Measurements from ENCODE around the gene LRRC58.

Gene LRRC58

DNA sequence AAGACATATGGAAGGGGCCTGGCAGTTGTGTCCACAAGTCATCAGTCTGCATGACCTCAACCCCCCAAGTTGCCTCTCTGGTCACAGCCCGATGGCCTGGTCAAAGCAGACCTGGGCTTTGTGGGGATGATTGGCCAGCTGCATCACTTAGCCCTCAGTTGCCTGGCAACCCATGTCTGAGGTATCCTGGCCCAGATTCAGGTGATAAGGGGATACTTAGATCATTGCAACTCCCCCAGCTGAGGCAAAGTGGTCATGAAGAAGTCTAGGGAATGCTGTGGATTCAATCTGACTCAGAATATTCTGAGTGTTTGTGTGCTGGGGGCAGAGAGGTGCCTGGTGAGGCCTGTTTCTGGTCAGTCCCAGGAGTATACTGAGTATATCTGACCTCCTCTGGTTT lies 69.1 kb downstream of the LRRC58 start:
- no peak for DNase-seq (ENCODE audit: extremely low read depth, low read depth)

DNA sequence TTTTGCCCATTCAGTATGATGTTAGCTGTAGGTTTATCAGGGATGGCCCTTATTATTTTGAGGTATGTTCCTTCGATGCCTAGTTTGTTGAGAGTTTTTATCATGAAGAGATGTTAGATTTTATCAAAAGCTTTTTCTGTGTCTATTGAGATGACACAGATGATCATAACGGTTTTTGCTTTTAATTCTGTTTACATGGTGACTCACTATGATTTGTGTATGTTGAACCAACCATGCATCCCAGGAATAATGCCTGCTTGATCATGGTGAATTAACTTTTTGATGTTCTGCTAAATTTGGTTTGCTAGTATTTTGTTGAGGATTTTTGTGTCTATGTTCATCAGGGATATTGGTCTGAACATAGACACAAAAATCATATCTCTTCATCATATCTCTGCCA lies 72.4 kb downstream of the LRRC58 start:
- TF ChIP-seq, protein P1, sequence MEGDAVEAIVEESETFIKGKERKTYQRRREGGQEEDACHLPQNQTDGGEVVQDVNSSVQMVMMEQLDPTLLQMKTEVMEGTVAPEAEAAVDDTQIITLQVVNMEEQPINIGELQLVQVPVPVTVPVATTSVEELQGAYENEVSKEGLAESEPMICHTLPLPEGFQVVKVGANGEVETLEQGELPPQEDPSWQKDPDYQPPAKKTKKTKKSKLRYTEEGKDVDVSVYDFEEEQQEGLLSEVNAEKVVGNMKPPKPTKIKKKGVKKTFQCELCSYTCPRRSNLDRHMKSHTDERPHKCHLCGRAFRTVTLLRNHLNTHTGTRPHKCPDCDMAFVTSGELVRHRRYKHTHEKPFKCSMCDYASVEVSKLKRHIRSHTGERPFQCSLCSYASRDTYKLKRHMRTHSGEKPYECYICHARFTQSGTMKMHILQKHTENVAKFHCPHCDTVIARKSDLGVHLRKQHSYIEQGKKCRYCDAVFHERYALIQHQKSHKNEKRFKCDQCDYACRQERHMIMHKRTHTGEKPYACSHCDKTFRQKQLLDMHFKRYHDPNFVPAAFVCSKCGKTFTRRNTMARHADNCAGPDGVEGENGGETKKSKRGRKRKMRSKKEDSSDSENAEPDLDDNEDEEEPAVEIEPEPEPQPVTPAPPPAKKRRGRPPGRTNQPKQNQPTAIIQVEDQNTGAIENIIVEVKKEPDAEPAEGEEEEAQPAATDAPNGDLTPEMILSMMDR (IDR thresholded peaks at IDR 0.05; ENCODE audit: low read depth, low read length) = no peak
- DNase-seq (ENCODE audit: extremely low read depth, low read depth) = no peak

More for the DNA sequence above, 69.1 kb downstream of the LRRC58 start:
- TF ChIP-seq, protein P1 (IDR thresholded peaks at IDR 0.05; ENCODE audit: low read depth, low read length) = no peak

DNA sequence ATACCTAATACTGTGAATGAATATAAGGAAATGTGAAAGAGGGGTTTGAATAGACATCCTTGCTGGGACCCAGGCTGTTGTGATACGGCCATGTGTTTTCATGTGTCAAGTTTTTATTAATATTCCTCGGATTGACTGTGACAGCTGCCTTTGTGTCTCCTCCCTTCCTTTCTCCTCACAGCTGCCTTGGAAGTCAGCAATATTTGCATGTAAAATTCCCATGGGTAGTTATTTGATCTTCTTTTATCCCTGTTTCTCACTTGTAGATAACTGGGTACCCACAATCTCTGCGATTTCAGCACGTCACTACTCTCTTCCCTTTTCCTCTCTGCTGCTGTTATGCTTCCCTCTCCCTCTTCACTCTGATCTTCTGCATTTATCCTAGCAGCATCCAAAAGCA lies 73.5 kb downstream of the LRRC58 start:
- no peak for DNase-seq (ENCODE audit: extremely low read depth, low read depth)
- TF ChIP-seq, protein P1 (IDR thresholded peaks at IDR 0.05; ENCODE audit: low read depth, low read length) = no peak

DNA sequence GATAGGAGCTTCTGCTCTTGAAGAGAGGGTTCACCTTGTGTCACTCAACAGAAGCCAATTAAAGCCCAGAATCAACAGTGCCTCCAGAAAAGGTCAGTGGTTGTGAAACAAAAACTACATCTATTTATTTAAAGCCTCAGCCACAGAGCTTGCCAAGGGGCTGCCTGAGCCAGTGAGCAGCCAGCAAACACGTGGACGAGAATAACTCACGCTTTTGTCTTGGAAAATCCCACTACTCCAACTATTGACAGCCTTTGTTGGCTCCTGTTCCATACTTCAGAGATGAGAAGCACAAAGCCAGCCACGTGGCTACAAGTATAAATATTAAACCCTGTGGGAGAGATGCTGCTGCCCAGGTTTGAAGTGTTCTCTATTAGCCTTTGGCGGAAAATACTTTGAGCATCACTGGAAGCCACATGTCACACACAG lies 74.4 kb downstream of the LRRC58 start:
- no peak for DNase-seq (ENCODE audit: extremely low read depth, low read depth)
- TF ChIP-seq, protein P1 (IDR thresholded peaks at IDR 0.05; ENCODE audit: low read depth, low read length) = no peak

Data from AG09319 (cell line).